Sigmoid colon (tissue), 4 donors: ENCODE data around the gene SCAANT1.

Experiments
- CTCF ChIP-seq, 4 experiments: fragments of 450-650 bp in 3 of 4; fragments of 200-600 bp in 1 of 4; IDR thresholded peaks; one replicate each; pipeline ENCODE4 v1.5.1; 2016 to 2019; ENCODE audit warnings: antibody characterized with exemption in 4 of 4, mild to moderate bottlenecking in 3 of 4, moderate library complexity in 2 of 4
- POLR2A ChIP-seq, 2 donors: fragments of 450-650 bp; IDR thresholded peaks; one replicate each; pipeline ENCODE4 v1.6.1; 2016; ENCODE audit warnings: antibody characterized with exemption in 2 of 2, mild to moderate bottlenecking in 2 of 2, moderate library complexity in 2 of 2
- POLR2AphosphoS5 ChIP-seq, 4 donors: sonication (generic); formaldehyde crosslinking; IDR thresholded peaks; one replicate each; pipeline ENCODE4 v1.6.1; 2017; ENCODE audit warnings: antibody characterized with exemption in 4 of 4

DNA sequence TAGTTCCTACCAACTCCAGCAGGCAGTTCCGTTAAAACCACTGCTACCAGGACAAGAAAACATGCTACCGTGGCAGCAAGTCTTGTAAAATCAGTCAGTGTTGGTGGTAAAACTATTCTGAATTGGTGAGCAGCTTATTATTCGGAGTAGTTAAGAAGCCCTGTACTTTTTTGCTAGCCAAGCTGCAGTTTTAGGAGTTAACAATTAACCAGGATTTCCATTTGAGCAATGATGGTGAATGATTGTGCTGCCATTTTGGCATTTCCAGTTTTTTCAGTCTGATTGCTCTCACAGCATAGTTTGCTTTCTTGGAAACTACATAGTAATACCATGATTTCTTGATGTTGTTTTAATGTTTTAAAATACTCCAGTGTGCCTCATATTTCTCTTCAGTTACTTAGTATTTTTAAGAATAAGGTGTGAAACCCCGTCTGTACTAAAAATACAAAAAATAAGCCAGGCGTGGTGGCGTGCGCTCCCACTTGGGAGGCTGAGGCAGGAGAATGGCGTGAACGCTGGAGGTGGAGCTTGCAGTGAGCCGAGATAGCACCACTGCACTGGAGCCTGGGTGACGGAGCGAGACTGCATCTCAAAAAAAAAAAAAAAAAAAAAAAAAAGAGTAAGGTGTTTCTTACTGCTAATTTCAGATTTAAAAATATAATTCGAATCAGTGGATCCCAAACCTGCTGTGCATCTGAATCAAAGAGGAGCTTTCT lies 43.8 kb upstream of the SCAANT1 start:
- no peak for TF ChIP-seq CTCF (IDR thresholded peaks at IDR 0.05)
- TF ChIP-seq POLR2AphosphoS5 (IDR thresholded peaks at IDR 0.05), result no peak
- TF ChIP-seq POLR2A (IDR thresholded peaks at IDR 0.05), result no peak
